Occipital lobe (tissue), 2 donors: ENCODE measurements around the gene MRPL36. TPM values are rescaled to one million over a fixed set of nuclear protein-coding genes. Genes with fewer than 3 reads are reported as not detected.
"Not testable (repeated sequence)": the region's sequence is repeated elsewhere in the genome, so short reads cannot be mapped to it uniquely, and the experiment has no call there.

Source experiments
- DNase-seq: peaks from one replicate; lab custom pipeline; 2025; lab: John Stamatoyannopoulos, UW
- total RNA-seq: library from RNA; depleted of rRNA; stranded (reverse); fragments of >200 nt; gene quantifications from one replicate; pipeline ENCODE4 v1.2.3, GENCODE V29; 2014

Gene MRPL36
- total RNA-seq, 1 donor from 2014 or later = 20.0 TPM

- no peak for DNase-seq
Measured at GRCh38 chr5:1832511-1833250, 33.0 kb upstream of the MRPL36 start.

- DNase-seq = no peak
Measured at GRCh38 chr5:1831677-1832313, 32.2 kb upstream of the MRPL36 start.

GRCh38 chr5:1831257-1831656 lies 31.6 kb upstream of the MRPL36 start:
- no peak for DNase-seq

- no peak for DNase-seq
Measured at GRCh38 chr5:1830571-1831228, 31.1 kb upstream of the MRPL36 start.

- DNase-seq = no peak
Measured at GRCh38 chr5:1827886-1828397, 28.3 kb upstream of the MRPL36 start.

- DNase-seq = no peak
Measured at GRCh38 chr5:1827025-1827885, 27.6 kb upstream of the MRPL36 start.

GRCh38 chr5:1826235-1826980 lies 26.8 kb upstream of the MRPL36 start:
- DNase-seq = no peak

- no peak for DNase-seq
Measured at GRCh38 chr5:1824903-1825841, 25.5 kb upstream of the MRPL36 start.

- DNase-seq = no peak
Measured at GRCh38 chr5:1824109-1824821, 24.6 kb upstream of the MRPL36 start.

GRCh38 chr5:1823381-1824034 lies 23.9 kb upstream of the MRPL36 start:
- no peak for DNase-seq

- no peak for DNase-seq
Measured at GRCh38 chr5:1821862-1822261, 22.2 kb upstream of the MRPL36 start.

GRCh38 chr5:1820926-1821325 lies 21.3 kb upstream of the MRPL36 start:
- DNase-seq = no peak

- no peak for DNase-seq
Measured at GRCh38 chr5:1820381-1820780, 20.7 kb upstream of the MRPL36 start.

- no peak for DNase-seq
Measured at GRCh38 chr5:1819458-1819857, 19.8 kb upstream of the MRPL36 start.

- DNase-seq = no peak
Measured at GRCh38 chr5:1818784-1819183, 19.1 kb upstream of the MRPL36 start.

GRCh38 chr5:1817261-1818043 lies 17.8 kb upstream of the MRPL36 start:
- DNase-seq = no peak

- not testable (repeated sequence) for DNase-seq
Measured at GRCh38 chr5:1816495-1817089, 17.0 kb upstream of the MRPL36 start.
